H9 (cell line): Measurements from ENCODE around the gene GRWD1. TPM values are rescaled to one million over a fixed set of nuclear protein-coding genes. Genes with fewer than 3 reads are reported as not detected.

Experiments
- DNase-seq: peaks from one replicate; pipeline ENCODE4 v3.0.0-alpha.2; 2017
- H2AFZ ChIP-seq: one replicate; pipeline ENCODE4 v1.6.1; 2013; ENCODE audit warnings: mild to moderate bottlenecking, low read length, control low read depth, moderate library complexity
- H2AK5ac ChIP-seq: 2 replicates; pipeline ENCODE4 v1.6.1; 2013; ENCODE audit warnings: low read length, control low read depth, mixed read lengths; ENCODE audit not compliant: insufficient read length
- H2BK120ac ChIP-seq: one replicate; pipeline ENCODE4 v1.6.1; 2013; ENCODE audit warnings: low read depth, mild to moderate bottlenecking, low read length, control low read depth, inconsistent platforms; ENCODE audit not compliant: poor library complexity, severe bottlenecking
- H2BK12ac ChIP-seq: 2 replicates; pipeline ENCODE4 v1.6.1; 2013; ENCODE audit warnings: low read length, control low read depth, mixed read lengths, low read depth; ENCODE audit not compliant: insufficient read length
- H2BK15ac ChIP-seq: 2 replicates; pipeline ENCODE4 v1.6.1; 2013; ENCODE audit warnings: low read depth, low read length, control low read depth
- H2BK20ac ChIP-seq: one replicate; pipeline ENCODE4 v1.6.1; 2013; ENCODE audit warnings: low read depth, mild to moderate bottlenecking, low read length, control low read depth, inconsistent platforms; ENCODE audit not compliant: poor library complexity, severe bottlenecking
- H2BK5ac ChIP-seq: 2 replicates; pipeline ENCODE4 v1.6.1; 2013; ENCODE audit warnings: low read length, control low read depth, mixed read lengths; ENCODE audit not compliant: insufficient read length
- H3K14ac ChIP-seq: 2 replicates; pipeline ENCODE4 v1.6.1; 2013; ENCODE audit warnings: low read length, control low read depth; ENCODE audit not compliant: insufficient read depth
- H3K18ac ChIP-seq: 2 replicates; pipeline ENCODE4 v1.6.1; 2013; ENCODE audit warnings: low read depth, mild to moderate bottlenecking, mixed read lengths, low read length, control low read depth; ENCODE audit not compliant: insufficient read length
- H3K23ac ChIP-seq: 2 replicates; pipeline ENCODE4 v1.6.1; 2013; ENCODE audit warnings: low read length, control low read depth, mixed read lengths, low read depth; ENCODE audit not compliant: insufficient read length
- H3K23me2 ChIP-seq: 2 replicates; pipeline ENCODE4 v1.6.1; 2013; ENCODE audit warnings: low read depth, mild to moderate bottlenecking, mixed read lengths, low read length, control low read depth; ENCODE audit not compliant: insufficient read length, poor library complexity, severe bottlenecking
- H3K27ac ChIP-seq: 2 replicates; pipeline ENCODE4 v1.5.1; 2013; ENCODE audit warnings: low read length, control low read depth, mixed read lengths, low read depth; ENCODE audit not compliant: insufficient read length
- H3K27me3 ChIP-seq: 2 replicates; pipeline ENCODE4 v1.6.1; 2013; ENCODE audit warnings: low read length, control low read depth, inconsistent platforms; ENCODE audit not compliant: insufficient read depth
- H3K4ac ChIP-seq: 2 replicates; pipeline ENCODE4 v1.6.1; 2013; ENCODE audit warnings: low read depth, mild to moderate bottlenecking, control low read depth, inconsistent platforms, low read length, moderate library complexity
- H3K4me1 ChIP-seq: 2 replicates; pipeline ENCODE4 v1.6.1; 2013; ENCODE audit warnings: low read length, control low read depth, inconsistent platforms; ENCODE audit not compliant: insufficient read depth
- H3K4me2 ChIP-seq: 2 replicates; pipeline ENCODE4 v1.6.1; 2013; ENCODE audit warnings: low read length, control low read depth, mixed read lengths; ENCODE audit not compliant: insufficient read length, insufficient read depth
- H3K56ac ChIP-seq: 2 replicates; pipeline ENCODE4 v1.6.1; 2013; ENCODE audit warnings: low read depth, mild to moderate bottlenecking, mixed read lengths, low read length, control low read depth; ENCODE audit not compliant: insufficient read length
- H3K79me1 ChIP-seq: 2 replicates; pipeline ENCODE4 v1.6.1; 2013; ENCODE audit warnings: low read depth, mild to moderate bottlenecking, moderate library complexity, low read length, control low read depth, inconsistent platforms; ENCODE audit not compliant: insufficient read depth, poor library complexity, severe bottlenecking
- H3K79me2 ChIP-seq: 2 replicates; pipeline ENCODE4 v1.6.1; 2013; ENCODE audit warnings: low read length, control low read depth, inconsistent platforms; ENCODE audit not compliant: insufficient read depth
- H3K9ac ChIP-seq: 2 replicates; pipeline ENCODE4 v1.6.1; 2013; ENCODE audit warnings: low read length, control low read depth, mixed read lengths; ENCODE audit not compliant: insufficient read length; ENCODE audit errors: extremely low read depth
- H3K9me3 ChIP-seq: one replicate; pipeline ENCODE4 v1.6.1; 2013; ENCODE audit warnings: low read depth, low read length, inconsistent platforms; ENCODE audit not compliant: control insufficient read depth
- H3T11ph ChIP-seq: one replicate; pipeline ENCODE4 v1.6.1; 2013; ENCODE audit warnings: mild to moderate bottlenecking, low read length, control low read depth, inconsistent platforms
- H4K20me1 ChIP-seq: one replicate; pipeline ENCODE4 v1.6.1; 2013; ENCODE audit not compliant: control insufficient read depth, insufficient read length, insufficient read depth
- H4K5ac ChIP-seq: 2 replicates; pipeline ENCODE4 v1.6.1; 2013; ENCODE audit warnings: low read depth, mild to moderate bottlenecking, mixed read lengths, low read length, control low read depth; ENCODE audit not compliant: insufficient read length
- H4K8ac ChIP-seq: replicated peaks from 2 replicates; pipeline ENCODE4 v1.6.1; 2013; ENCODE audit warnings: low read length, control low read depth, mixed read lengths, low read depth; ENCODE audit not compliant: insufficient read length
- H4K91ac ChIP-seq: 2 replicates; pipeline ENCODE4 v1.6.1; 2013; ENCODE audit warnings: low read depth, mild to moderate bottlenecking, moderate library complexity, mixed read lengths, low read length, control low read depth; ENCODE audit not compliant: insufficient read length
- H3K27ac Mint-ChIP-seq, 3 experiments: 2 replicates in 2 of 3; 3 replicates in 1 of 3; pipeline ENCODE4 v1.8.0; 2020 to 2021; ENCODE audit warnings: mixed read lengths in 3 of 3, mild to moderate bottlenecking in 1 of 3, moderate library complexity in 1 of 3
- H3K27me3 Mint-ChIP-seq: 2 replicates; pipeline ENCODE4 v1.8.0; 2021; ENCODE audit warnings: low read depth, mild to moderate bottlenecking, moderate library complexity, mixed read lengths
- H3K36me3 Mint-ChIP-seq, 3 experiments: 2 replicates in 2 of 3; 3 replicates in 1 of 3; pipeline ENCODE4 v1.8.0; 2020 to 2021; ENCODE audit warnings: low read depth in 3 of 3, mixed read lengths in 3 of 3; ENCODE audit not compliant: insufficient read depth in 1 of 3
- H3K4me1 Mint-ChIP-seq, 2 experiments: 2 replicates each; pipeline ENCODE4 v1.8.0; 2020; ENCODE audit warnings: mixed read lengths in 2 of 2
- H3K4me3 Mint-ChIP-seq, 2 experiments: 2 replicates in 1 of 2; 3 replicates in 1 of 2; pipeline ENCODE4 v1.8.0; 2020 to 2021; ENCODE audit warnings: mild to moderate bottlenecking in 2 of 2, mixed read lengths in 2 of 2, moderate library complexity in 1 of 2
- H3K9me3 Mint-ChIP-seq, 2 experiments: 2 replicates in 1 of 2; 3 replicates in 1 of 2; pipeline ENCODE4 v1.8.0; 2020; ENCODE audit warnings: mild to moderate bottlenecking in 2 of 2, mixed read lengths in 2 of 2, moderate library complexity in 1 of 2
- CTCF ChIP-seq: fragments of 200-600 bp; sonication (generic); conservative IDR thresholded peaks from 3 replicates; pipeline ENCODE4 v1.8.0; 2021; ENCODE audit warnings: antibody characterized with exemption, mild to moderate bottlenecking
- WGBS: extraction: QIAGEN DNeasy Blood & Tissue Kit; methylation state at CpG from one replicate; pipeline ENCODE4 v1.1.7; 2013; ENCODE audit warnings: missing lambda C conversion rate, low lambda C conversion rate, mixed read lengths; ENCODE audit not compliant: insufficient read length; ENCODE audit errors: extremely low coverage; 5-methylcytosine and 5-hydroxymethylcytosine counted together
- total RNA-seq: library from RNA; stranded (reverse); gene quantifications from 2 replicates; pipeline ENCODE4 v1.2.1, GENCODE V29; 2021

The GRWD1 gene
- total RNA-seq, 1 experiment from 2014 or later: 92.0 TPM

- Histone ChIP-seq H2BK15ac (no peak overlapping the region), H3K4me1 (no peaks in the 10 kb centered on the region), H3K27ac (no peak overlapping the region), H3K23me2 (no peaks in the 10 kb centered on the region), H3K14ac (no peak overlapping the region), H2BK5ac (no peak overlapping the region), H4K91ac (no peak overlapping the region), H3K9me3 (no peaks in the 10 kb centered on the region), H3K79me2 (no peaks in the 10 kb centered on the region), H3K9ac (no peak overlapping the region), H2AFZ (no peak overlapping the region), H4K20me1 (no peaks in the 10 kb centered on the region), H3K4ac (no peak overlapping the region), H3K27me3 (no peaks in the 10 kb centered on the region), H3K18ac (no peak overlapping the region), H4K5ac (no peak overlapping the region), H2BK12ac (no peak overlapping the region), H2BK20ac (no peak overlapping the region), H2AK5ac (no peak overlapping the region), H4K8ac (peak overlapping the region; percentile 63), H3K79me1 (no peaks in the 10 kb centered on the region), H3K56ac (no peak overlapping the region), H3K23ac (no peak overlapping the region), H3T11ph (no peak overlapping the region), H3K4me2 (no peak overlapping the region), H2BK120ac (no peak overlapping the region)
- Mint-ChIP-seq H3K36me3 (peaks cover 4 to 26% (median 12%) of the 10 kb centered on the region in 3 experiments; a peak in 6 of 7 replicates), H3K4me3 (peak overlapping the region in 1 of 2 experiments; percentile 38; a peak in 1 of 5 replicates), H3K9me3 (no peaks in the 10 kb centered on the region; a peak in 2 of 5 replicates), H3K27me3 (peaks cover 5% of the 10 kb centered on the region), H3K4me1 (peaks cover 9 to 11% of the 10 kb centered on the region in 2 experiments; a peak in 3 of 4 replicates), H3K27ac (no peak overlapping the region; a peak in 1 of 7 replicates)
- peak; percentile 93 for DNase-seq
- no CpG with 5 or more reads among the region's 62 CpGs for WGBS
- TF ChIP-seq CTCF: no peak
Observed at GRCh38 chr19:48461982-48462655, 16.3 kb downstream of the GRWD1 start.
